ENCODE data around the gene POLD2.
"Not testable (repeated sequence)": the region's sequence is repeated elsewhere in the genome, so short reads cannot be mapped to it uniquely, and the experiment has no call there.

Gene POLD2

GRCh38 chr7:44123190-44124003 is at the start of gene POLD2:
Gene POLD2, minus strand, starts transcription at chr7:44123548. Its CDS starts 1,495 bp downstream, at chr7:44122053.
- peak; percentile 100 for DNase-seq (ENCODE audit: low spot score)

- DNase-seq (ENCODE audit: low spot score) = no peak
These were observed 49.6 kb upstream of the POLD2 start for GRCh38 chr7:44172803-44173424.

- DNase-seq (ENCODE audit: low spot score) = no peak
These were observed 49.0 kb upstream of the POLD2 start for GRCh38 chr7:44172352-44172751.

- not testable (repeated sequence) for DNase-seq (ENCODE audit: low spot score)
These were observed 48.6 kb upstream of the POLD2 start for GRCh38 chr7:44171901-44172300.

- DNase-seq (ENCODE audit: low spot score) = no peak
These were observed 44.6 kb upstream of the POLD2 start for GRCh38 chr7:44167920-44168319.

GRCh38 chr7:44163591-44163990 is 40.2 kb upstream of the POLD2 start:
- DNase-seq (ENCODE audit: low spot score) = peak; percentile 94

GRCh38 chr7:44162785-44163395 is 39.5 kb upstream of the POLD2 start:
- no peak for DNase-seq (ENCODE audit: low spot score)

- no peak for DNase-seq (ENCODE audit: low spot score)
These were observed 38.8 kb upstream of the POLD2 start for GRCh38 chr7:44162179-44162578.

- DNase-seq (ENCODE audit: low spot score) = no peak
These were observed 38.0 kb upstream of the POLD2 start for GRCh38 chr7:44161371-44161770.

- no peak for DNase-seq (ENCODE audit: low spot score)
These were observed 36.7 kb upstream of the POLD2 start for GRCh38 chr7:44159824-44160630.

- DNase-seq (ENCODE audit: low spot score) = no peak
These were observed 35.7 kb upstream of the POLD2 start for GRCh38 chr7:44158873-44159631.

- no peak for DNase-seq (ENCODE audit: low spot score)
These were observed 34.9 kb upstream of the POLD2 start for GRCh38 chr7:44158096-44158872.

- DNase-seq (ENCODE audit: low spot score) = no peak
These were observed 34.0 kb upstream of the POLD2 start for GRCh38 chr7:44157116-44158080.

- DNase-seq (ENCODE audit: low spot score) = no peak
These were observed 33.2 kb upstream of the POLD2 start for GRCh38 chr7:44156453-44157010.

- no peak for DNase-seq (ENCODE audit: low spot score)
These were observed 32.1 kb upstream of the POLD2 start for GRCh38 chr7:44155191-44156185.

- DNase-seq (ENCODE audit: low spot score) = no peak
These were observed 31.4 kb upstream of the POLD2 start for GRCh38 chr7:44154703-44155102.

GRCh38 chr7:44153948-44154335 is 30.6 kb upstream of the POLD2 start:
- no peak for DNase-seq (ENCODE audit: low spot score)

All from hepatic stellate cell (primary cell).